ENCODE data around the gene FYN.

Gene FYN

DNA sequence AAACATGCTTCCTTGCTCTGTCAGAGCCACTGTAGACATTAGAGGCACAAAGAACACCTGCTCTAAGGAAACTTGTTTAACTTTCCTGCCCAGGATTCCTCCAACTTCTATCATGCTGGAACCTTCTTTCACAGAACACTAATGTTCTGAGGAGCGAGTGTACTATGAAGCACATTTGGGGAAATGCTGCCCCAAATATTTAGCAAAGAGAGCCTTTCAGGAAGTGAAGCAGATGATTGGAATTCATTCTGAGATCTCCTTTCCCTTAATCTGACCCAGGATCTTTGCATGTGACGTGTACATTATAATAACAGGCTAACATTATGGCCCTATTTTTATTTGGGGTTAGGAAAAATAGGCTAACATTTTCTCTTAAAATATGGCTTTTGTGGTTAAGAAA is 21.0 kb upstream of the FYN start:
- Histone ChIP-seq H3K36me3 (ENCODE audit: control insufficient read depth in 2 of 2, insufficient read depth in 1 of 2, low read length in 2 of 2) (no peaks in the 10 kb centered on the region), H3K4me1 (ENCODE audit: control insufficient read depth, insufficient read depth, low read length) (peaks cover 8% of the 10 kb centered on the region; the same call in 1 of the 2 replicates), H3K9me3 (ENCODE audit: control insufficient read depth, insufficient read depth, low read depth, low read length) (no peaks in the 10 kb centered on the region), H3K27ac (ENCODE audit: extremely low read depth, low read depth, low read length) (no peak overlapping the region), H3K4me3 (ENCODE audit: low read depth, low read length) (no peak overlapping the region)
- TF ChIP-seq, protein P1, sequence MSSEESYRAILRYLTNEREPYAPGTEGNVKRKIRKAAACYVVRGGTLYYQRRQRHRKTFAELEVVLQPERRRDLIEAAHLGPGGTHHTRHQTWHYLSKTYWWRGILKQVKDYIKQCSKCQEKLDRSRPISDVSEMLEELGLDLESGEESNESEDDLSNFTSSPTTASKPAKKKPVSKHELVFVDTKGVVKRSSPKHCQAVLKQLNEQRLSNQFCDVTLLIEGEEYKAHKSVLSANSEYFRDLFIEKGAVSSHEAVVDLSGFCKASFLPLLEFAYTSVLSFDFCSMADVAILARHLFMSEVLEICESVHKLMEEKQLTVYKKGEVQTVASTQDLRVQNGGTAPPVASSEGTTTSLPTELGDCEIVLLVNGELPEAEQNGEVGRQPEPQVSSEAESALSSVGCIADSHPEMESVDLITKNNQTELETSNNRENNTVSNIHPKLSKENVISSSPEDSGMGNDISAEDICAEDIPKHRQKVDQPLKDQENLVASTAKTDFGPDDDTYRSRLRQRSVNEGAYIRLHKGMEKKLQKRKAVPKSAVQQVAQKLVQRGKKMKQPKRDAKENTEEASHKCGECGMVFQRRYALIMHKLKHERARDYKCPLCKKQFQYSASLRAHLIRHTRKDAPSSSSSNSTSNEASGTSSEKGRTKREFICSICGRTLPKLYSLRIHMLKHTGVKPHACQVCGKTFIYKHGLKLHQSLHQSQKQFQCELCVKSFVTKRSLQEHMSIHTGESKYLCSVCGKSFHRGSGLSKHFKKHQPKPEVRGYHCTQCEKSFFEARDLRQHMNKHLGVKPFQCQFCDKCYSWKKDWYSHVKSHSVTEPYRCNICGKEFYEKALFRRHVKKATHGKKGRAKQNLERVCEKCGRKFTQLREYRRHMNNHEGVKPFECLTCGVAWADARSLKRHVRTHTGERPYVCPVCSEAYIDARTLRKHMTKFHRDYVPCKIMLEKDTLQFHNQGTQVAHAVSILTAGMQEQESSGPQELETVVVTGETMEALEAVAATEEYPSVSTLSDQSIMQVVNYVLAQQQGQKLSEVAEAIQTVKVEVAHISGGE (tag by site-specific recombination; conservative IDR thresholded peaks at IDR 0.05; ENCODE audit: low read depth): no peak
- TF ChIP-seq ZNF624 (tag by site-specific recombination; IDR thresholded peaks at IDR 0.05) (no peak), ZNF416 (tag by site-specific recombination; IDR thresholded peaks at IDR 0.05) (no peak), ZNF529 (tag by site-specific recombination; IDR thresholded peaks at IDR 0.05; ENCODE audit: insufficient replicate concordance) (no peak), SP3 (tag by site-specific recombination; IDR thresholded peaks at IDR 0.05) (no peak), ZNF473 (tag by site-specific recombination; IDR thresholded peaks at IDR 0.05) (no peak)
- TF ChIP-seq, protein P2, sequence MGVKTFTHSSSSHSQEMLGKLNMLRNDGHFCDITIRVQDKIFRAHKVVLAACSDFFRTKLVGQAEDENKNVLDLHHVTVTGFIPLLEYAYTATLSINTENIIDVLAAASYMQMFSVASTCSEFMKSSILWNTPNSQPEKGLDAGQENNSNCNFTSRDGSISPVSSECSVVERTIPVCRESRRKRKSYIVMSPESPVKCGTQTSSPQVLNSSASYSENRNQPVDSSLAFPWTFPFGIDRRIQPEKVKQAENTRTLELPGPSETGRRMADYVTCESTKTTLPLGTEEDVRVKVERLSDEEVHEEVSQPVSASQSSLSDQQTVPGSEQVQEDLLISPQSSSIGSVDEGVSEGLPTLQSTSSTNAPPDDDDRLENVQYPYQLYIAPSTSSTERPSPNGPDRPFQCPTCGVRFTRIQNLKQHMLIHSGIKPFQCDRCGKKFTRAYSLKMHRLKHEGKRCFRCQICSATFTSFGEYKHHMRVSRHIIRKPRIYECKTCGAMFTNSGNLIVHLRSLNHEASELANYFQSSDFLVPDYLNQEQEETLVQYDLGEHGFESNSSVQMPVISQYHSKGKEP (tag by site-specific recombination; IDR thresholded peaks at IDR 0.05): no peak
- TF ChIP-seq, protein P3, sequence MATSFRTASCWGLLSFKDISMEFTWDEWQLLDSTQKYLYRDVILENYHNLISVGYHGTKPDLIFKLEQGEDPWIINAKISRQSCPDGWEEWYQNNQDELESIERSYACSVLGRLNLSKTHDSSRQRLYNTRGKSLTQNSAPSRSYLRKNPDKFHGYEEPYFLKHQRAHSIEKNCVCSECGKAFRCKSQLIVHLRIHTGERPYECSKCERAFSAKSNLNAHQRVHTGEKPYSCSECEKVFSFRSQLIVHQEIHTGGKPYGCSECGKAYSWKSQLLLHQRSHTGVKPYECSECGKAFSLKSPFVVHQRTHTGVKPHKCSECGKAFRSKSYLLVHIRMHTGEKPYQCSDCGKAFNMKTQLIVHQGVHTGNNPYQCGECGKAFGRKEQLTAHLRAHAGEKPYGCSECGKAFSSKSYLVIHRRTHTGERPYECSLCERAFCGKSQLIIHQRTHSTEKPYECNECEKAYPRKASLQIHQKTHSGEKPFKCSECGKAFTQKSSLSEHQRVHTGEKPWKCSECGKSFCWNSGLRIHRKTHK (tag by site-specific recombination; IDR thresholded peaks at IDR 0.05): no peak
- POLR2A ChIA-PET: no interaction called here
- CTCF ChIA-PET: interaction anchor here (0.6 kb wide), 1 partner anchor 1139 kb away, joined by 3 read pairs; no protein-coding TSS in a partner anchor

DNA sequence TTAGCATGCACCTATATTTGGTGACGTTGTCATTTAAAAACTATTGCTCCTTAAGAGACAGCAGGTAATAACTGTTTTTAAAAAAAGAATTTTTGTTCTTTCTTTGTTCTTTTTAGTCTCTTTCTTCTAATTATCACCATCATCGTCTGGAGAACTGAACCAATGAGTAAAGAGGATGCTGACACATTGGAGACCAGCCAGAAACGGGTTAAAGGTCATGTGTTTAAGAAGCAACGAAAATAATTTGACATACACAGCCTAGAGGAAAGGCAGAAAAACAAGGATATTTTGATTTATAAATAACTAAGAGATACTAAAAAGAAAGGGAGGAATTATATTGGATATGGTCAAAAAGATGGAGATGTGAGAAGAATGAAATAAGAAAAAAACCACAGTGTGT is 19.2 kb upstream of the FYN start:
- ChIA-PET CTCF (no interaction called here), POLR2A (no interaction called here)
- Histone ChIP-seq H3K9me3 (ENCODE audit: control insufficient read depth, insufficient read depth, low read depth, low read length) (no peaks in the 10 kb centered on the region), H3K4me3 (ENCODE audit: low read depth, low read length) (no peak overlapping the region), H3K4me1 (ENCODE audit: control insufficient read depth, insufficient read depth, low read length) (peaks cover 12% of the 10 kb centered on the region; the same call in 1 of the 2 replicates), H3K36me3 (ENCODE audit: control insufficient read depth in 2 of 2, insufficient read depth in 1 of 2, low read length in 2 of 2) (no peaks in the 10 kb centered on the region), H3K27ac (ENCODE audit: extremely low read depth, low read depth, low read length) (no peak overlapping the region)
- no peak for TF ChIP-seq ZFP41 (tag by site-specific recombination; IDR thresholded peaks at IDR 0.05; ENCODE audit: borderline replicate concordance)
- TF ChIP-seq, protein P4, sequence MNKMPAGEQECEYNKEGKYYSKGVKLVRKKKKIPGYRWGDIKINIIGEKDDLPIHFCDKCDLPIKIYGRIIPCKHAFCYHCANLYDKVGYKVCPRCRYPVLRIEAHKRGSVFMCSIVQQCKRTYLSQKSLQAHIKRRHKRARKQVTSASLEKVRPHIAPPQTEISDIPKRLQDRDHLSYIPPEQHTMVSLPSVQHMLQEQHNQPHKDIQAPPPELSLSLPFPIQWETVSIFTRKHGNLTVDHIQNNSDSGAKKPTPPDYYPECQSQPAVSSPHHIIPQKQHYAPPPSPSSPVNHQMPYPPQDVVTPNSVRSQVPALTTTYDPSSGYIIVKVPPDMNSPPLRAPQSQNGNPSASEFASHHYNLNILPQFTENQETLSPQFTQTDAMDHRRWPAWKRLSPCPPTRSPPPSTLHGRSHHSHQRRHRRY (tag by site-specific recombination; IDR thresholded peaks at IDR 0.05): no peak
- no peak for TF ChIP-seq ZNF830 (tag by site-specific recombination; IDR thresholded peaks at IDR 0.05; ENCODE audit: low read depth)
- TF ChIP-seq, protein P5, sequence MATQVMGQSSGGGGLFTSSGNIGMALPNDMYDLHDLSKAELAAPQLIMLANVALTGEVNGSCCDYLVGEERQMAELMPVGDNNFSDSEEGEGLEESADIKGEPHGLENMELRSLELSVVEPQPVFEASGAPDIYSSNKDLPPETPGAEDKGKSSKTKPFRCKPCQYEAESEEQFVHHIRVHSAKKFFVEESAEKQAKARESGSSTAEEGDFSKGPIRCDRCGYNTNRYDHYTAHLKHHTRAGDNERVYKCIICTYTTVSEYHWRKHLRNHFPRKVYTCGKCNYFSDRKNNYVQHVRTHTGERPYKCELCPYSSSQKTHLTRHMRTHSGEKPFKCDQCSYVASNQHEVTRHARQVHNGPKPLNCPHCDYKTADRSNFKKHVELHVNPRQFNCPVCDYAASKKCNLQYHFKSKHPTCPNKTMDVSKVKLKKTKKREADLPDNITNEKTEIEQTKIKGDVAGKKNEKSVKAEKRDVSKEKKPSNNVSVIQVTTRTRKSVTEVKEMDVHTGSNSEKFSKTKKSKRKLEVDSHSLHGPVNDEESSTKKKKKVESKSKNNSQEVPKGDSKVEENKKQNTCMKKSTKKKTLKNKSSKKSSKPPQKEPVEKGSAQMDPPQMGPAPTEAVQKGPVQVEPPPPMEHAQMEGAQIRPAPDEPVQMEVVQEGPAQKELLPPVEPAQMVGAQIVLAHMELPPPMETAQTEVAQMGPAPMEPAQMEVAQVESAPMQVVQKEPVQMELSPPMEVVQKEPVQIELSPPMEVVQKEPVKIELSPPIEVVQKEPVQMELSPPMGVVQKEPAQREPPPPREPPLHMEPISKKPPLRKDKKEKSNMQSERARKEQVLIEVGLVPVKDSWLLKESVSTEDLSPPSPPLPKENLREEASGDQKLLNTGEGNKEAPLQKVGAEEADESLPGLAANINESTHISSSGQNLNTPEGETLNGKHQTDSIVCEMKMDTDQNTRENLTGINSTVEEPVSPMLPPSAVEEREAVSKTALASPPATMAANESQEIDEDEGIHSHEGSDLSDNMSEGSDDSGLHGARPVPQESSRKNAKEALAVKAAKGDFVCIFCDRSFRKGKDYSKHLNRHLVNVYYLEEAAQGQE (tag by site-specific recombination; IDR thresholded peaks at IDR 0.05): no peak
- no peak for TF ChIP-seq ZNF621 (tag by site-specific recombination; IDR thresholded peaks at IDR 0.05)
- TF ChIP-seq, protein P6, sequence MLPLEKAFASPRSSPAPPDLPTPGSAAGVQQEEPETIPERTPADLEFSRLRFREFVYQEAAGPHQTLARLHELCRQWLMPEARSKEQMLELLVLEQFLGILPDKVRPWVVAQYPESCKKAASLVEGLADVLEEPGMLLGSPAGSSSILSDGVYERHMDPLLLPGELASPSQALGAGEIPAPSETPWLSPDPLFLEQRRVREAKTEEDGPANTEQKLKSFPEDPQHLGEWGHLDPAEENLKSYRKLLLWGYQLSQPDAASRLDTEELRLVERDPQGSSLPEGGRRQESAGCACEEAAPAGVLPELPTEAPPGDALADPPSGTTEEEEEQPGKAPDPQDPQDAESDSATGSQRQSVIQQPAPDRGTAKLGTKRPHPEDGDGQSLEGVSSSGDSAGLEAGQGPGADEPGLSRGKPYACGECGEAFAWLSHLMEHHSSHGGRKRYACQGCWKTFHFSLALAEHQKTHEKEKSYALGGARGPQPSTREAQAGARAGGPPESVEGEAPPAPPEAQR (tag by site-specific recombination; IDR thresholded peaks at IDR 0.05): no peak
- TF ChIP-seq, protein P7, sequence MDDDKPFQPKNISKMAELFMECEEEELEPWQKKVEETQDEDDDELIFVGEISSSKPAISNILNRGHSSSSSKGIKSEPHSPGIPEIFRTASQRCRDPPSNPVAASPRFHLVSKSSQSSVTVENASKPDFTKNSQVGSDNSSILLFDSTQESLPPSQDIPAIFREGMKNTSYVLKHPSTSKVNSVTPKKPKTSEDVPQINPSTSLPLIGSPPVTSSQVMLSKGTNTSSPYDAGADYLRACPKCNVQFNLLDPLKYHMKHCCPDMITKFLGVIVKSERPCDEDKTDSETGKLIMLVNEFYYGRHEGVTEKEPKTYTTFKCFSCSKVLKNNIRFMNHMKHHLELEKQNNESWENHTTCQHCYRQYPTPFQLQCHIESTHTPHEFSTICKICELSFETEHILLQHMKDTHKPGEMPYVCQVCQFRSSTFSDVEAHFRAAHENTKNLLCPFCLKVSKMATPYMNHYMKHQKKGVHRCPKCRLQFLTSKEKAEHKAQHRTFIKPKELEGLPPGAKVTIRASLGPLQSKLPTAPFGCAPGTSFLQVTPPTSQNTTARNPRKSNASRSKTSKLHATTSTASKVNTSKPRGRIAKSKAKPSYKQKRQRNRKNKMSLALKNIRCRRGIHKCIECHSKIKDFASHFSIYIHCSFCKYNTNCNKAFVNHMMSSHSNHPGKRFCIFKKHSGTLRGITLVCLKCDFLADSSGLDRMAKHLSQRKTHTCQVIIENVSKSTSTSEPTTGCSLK (tag by site-specific recombination; IDR thresholded peaks at IDR 0.05): no peak
- TF ChIP-seq ZNF391 (tag by site-specific recombination; IDR thresholded peaks at IDR 0.05; ENCODE audit: borderline replicate concordance, low read depth): no peak
- no peak for TF ChIP-seq ZNF514 (tag by site-specific recombination; IDR thresholded peaks at IDR 0.05)
- TF ChIP-seq ZNF626 (tag by site-specific recombination; IDR thresholded peaks at IDR 0.05): no peak
- TF ChIP-seq ZNF544 (tag by site-specific recombination; IDR thresholded peaks at IDR 0.05): no peak

Data from HEK293 (cell line).